Mesenchymal stem cell (in vitro differentiated cells and primary cell): Measurements from ENCODE around the gene KIF25.
"Not testable (repeated sequence)": the region's sequence is repeated elsewhere in the genome, so short reads cannot be mapped to it uniquely, and the experiment has no call there.

Experiments
- DNase-seq: peaks from one replicate; pipeline ENCODE4 v3.0.0-alpha.2; 2013
- H2AFZ ChIP-seq: one replicate; pipeline ENCODE4 v1.6.1; 2013; ENCODE audit warnings: low read depth, mild to moderate bottlenecking, control low read depth, inconsistent platforms, low read length, moderate library complexity
- H2AK5ac ChIP-seq: 2 replicates; pipeline ENCODE4 v1.6.1; 2013; ENCODE audit warnings: low read length, moderate library complexity, mild to moderate bottlenecking, inconsistent platforms; ENCODE audit not compliant: severe bottlenecking
- H2BK120ac ChIP-seq: one replicate; pipeline ENCODE4 v1.6.1; 2013; ENCODE audit warnings: low read depth, mild to moderate bottlenecking, inconsistent platforms, low read length, moderate library complexity
- H2BK12ac ChIP-seq, 2 experiments: one replicate each; pipeline ENCODE4 v1.6.1; 2013; ENCODE audit warnings: inconsistent platforms in 2 of 2, low read length in 2 of 2, mild to moderate bottlenecking in 2 of 2, moderate library complexity in 2 of 2, control low read depth in 1 of 2
- H2BK15ac ChIP-seq: one replicate; pipeline ENCODE4 v1.6.1; 2013; ENCODE audit warnings: mild to moderate bottlenecking, low read depth, inconsistent platforms; ENCODE audit not compliant: poor library complexity, severe bottlenecking
- H2BK5ac ChIP-seq: 2 replicates; pipeline ENCODE4 v1.6.1; 2013; ENCODE audit warnings: low read depth, mild to moderate bottlenecking, low read length, control low read depth, inconsistent platforms; ENCODE audit not compliant: poor library complexity, severe bottlenecking
- H3K14ac ChIP-seq, 2 experiments: one replicate each; pipeline ENCODE4 v1.6.1; 2013; ENCODE audit warnings: inconsistent platforms in 2 of 2, low read length in 2 of 2, control low read depth in 1 of 2, mild to moderate bottlenecking in 1 of 2, moderate library complexity in 1 of 2
- H3K18ac ChIP-seq, 2 experiments: one replicate each; pipeline ENCODE4 v1.6.1; 2013; ENCODE audit warnings: inconsistent platforms in 2 of 2, low read length in 2 of 2, control low read depth in 1 of 2, low read depth in 1 of 2, mild to moderate bottlenecking in 1 of 2
- H3K23ac ChIP-seq, 2 experiments: one replicate each; pipeline ENCODE4 v1.6.1; 2013; ENCODE audit warnings: inconsistent platforms in 2 of 2, low read length in 2 of 2, mild to moderate bottlenecking in 2 of 2, moderate library complexity in 2 of 2, control low read depth in 1 of 2
- H3K27ac ChIP-seq: 2 replicates; pipeline ENCODE4 v1.5.1; 2013; ENCODE audit warnings: mild to moderate bottlenecking, moderate library complexity, low read length, control low read depth, inconsistent platforms; ENCODE audit not compliant: poor library complexity, severe bottlenecking
- H3K27me3 ChIP-seq, 2 experiments: 2 replicates each; pipeline versions ENCODE4 v1.6.1 to v1.7.0; 2013; ENCODE audit warnings: low read length in 2 of 2, mild to moderate bottlenecking in 2 of 2, moderate library complexity in 2 of 2, control low read depth in 1 of 2, inconsistent platforms in 1 of 2; ENCODE audit not compliant: control insufficient read depth in 1 of 2, insufficient read depth in 1 of 2
- H3K36me3 ChIP-seq, 2 experiments: 2 replicates each; pipeline versions ENCODE4 v1.6.1 to v1.7.0; 2013; ENCODE audit warnings: low read length in 2 of 2, control low read depth in 1 of 2, inconsistent platforms in 1 of 2, low read depth in 1 of 2, mild to moderate bottlenecking in 1 of 2; ENCODE audit not compliant: insufficient read depth in 2 of 2, control insufficient read depth in 1 of 2
- H3K4ac ChIP-seq, 2 experiments: one replicate each; pipeline ENCODE4 v1.6.1; 2013; ENCODE audit warnings: inconsistent platforms in 2 of 2, low read length in 2 of 2, mild to moderate bottlenecking in 2 of 2, moderate library complexity in 2 of 2, control low read depth in 1 of 2, low read depth in 1 of 2
- H3K4me1 ChIP-seq: 2 replicates; pipeline ENCODE4 v1.6.1; 2013; ENCODE audit warnings: low read depth, low read length, control low read depth; ENCODE audit not compliant: control insufficient read depth, insufficient read depth
- H3K4me2 ChIP-seq: 2 replicates; pipeline ENCODE4 v1.6.1; 2013; ENCODE audit warnings: low read length, mild to moderate bottlenecking, inconsistent platforms; ENCODE audit not compliant: poor library complexity, severe bottlenecking
- H3K4me3 ChIP-seq, 2 experiments: 2 replicates each; pipeline versions ENCODE4 v1.5.1 to v1.7.0; 2013; ENCODE audit warnings: low read length in 2 of 2, mild to moderate bottlenecking in 2 of 2, control low read depth in 1 of 2, low read depth in 1 of 2; ENCODE audit not compliant: insufficient read depth in 1 of 2
- H3K79me1 ChIP-seq: replicated peaks from 2 replicates; pipeline ENCODE4 v1.6.1; 2013; ENCODE audit warnings: mild to moderate bottlenecking, control low read depth, low read length, inconsistent platforms; ENCODE audit not compliant: poor library complexity, severe bottlenecking
- H3K9ac ChIP-seq: 2 replicates; pipeline ENCODE4 v1.7.0; 2013; ENCODE audit warnings: mild to moderate bottlenecking, low read length, moderate library complexity
- H3K9me3 ChIP-seq: 2 replicates; pipeline ENCODE4 v1.7.0; 2013; ENCODE audit warnings: mild to moderate bottlenecking, low read length; ENCODE audit not compliant: control insufficient read depth
- H4K8ac ChIP-seq: one replicate; pipeline ENCODE4 v1.6.1; 2013; ENCODE audit warnings: inconsistent platforms, mild to moderate bottlenecking, low read length, moderate library complexity
- H4K91ac ChIP-seq: one replicate; pipeline ENCODE4 v1.6.1; 2013; ENCODE audit warnings: mild to moderate bottlenecking, low read length, inconsistent platforms
- WGBS: methylation state at CpG from one replicate; pipeline ENCODE4 v1.1.7; 2013; ENCODE audit warnings: mixed read lengths; 5-methylcytosine and 5-hydroxymethylcytosine counted together

Gene KIF25

DNA sequence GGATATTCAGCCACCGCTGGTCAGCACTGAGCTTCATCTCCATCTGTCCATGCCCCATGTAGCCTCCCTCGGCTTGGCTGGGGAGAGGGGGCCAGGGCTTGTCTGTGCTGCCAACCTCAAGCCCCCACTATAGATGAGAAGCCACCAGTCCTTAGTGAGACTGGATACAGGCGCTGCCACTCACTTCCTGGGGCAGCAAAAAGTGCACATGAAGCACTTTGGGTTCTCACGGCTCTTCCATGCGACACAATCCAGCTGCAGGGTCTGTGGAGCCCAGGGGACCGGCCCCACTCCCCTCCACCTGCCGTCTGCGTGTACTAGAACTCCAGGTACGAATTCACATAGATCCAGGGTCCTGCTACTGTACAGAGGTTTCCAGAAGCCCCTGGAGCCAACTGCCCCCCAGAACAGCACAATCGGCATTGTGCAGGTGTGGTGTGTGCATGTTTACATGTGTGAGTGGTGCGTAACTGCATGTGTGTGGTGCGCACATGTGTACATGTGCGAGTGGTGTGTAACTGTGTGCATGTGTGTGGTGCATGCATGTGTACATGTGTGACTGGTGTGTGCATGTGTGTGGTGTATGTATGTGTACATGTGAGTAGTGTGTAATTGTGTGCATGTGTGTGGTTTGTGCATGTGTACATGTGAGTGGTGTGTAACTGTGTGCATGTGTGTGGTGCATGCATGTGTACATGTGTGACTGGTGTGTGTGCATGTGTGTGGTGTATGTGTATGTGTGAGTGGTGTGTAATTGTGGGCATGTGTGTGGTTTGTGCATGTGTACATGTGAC, 76.7 kb downstream of the KIF25 start:
- no peak overlapping the region for H2BK15ac ChIP-seq
- H2BK12ac ChIP-seq = no peak overlapping the region
- H3K4me2 ChIP-seq = no peak overlapping the region
- no peaks in the 10 kb centered on the region for H3K9me3 ChIP-seq
- peak overlapping the region; percentile 15 for H4K91ac ChIP-seq
- no peak overlapping the region for H2AFZ ChIP-seq
- no peaks in the 10 kb centered on the region for H3K79me1 ChIP-seq
- no peak overlapping the region for H2BK120ac ChIP-seq
- DNase-seq = no peak
- no peak overlapping the region for H2AK5ac ChIP-seq
- H3K14ac ChIP-seq = peak overlapping the region in 1 of 2 experiments; percentile 76
- H3K27ac ChIP-seq = no peak overlapping the region
- H4K8ac ChIP-seq = no peak overlapping the region
- peaks cover 34 to 36% of the 10 kb centered on the region in 2 experiments for H3K27me3 ChIP-seq
- H3K36me3 ChIP-seq = no peaks in the 10 kb centered on the region
- H3K4me3 ChIP-seq = no peak overlapping the region
- H3K18ac ChIP-seq = no peak overlapping the region
- H3K23ac ChIP-seq = no peak overlapping the region
- no peak overlapping the region for H3K4ac ChIP-seq
- peaks cover 7% of the 10 kb centered on the region for H3K4me1 ChIP-seq
- 81% methylated on average over 13 of the region's 13 CpGs for WGBS
- no peak overlapping the region for H2BK5ac ChIP-seq
- H3K9ac ChIP-seq = no peak overlapping the region

GRCh38 chr6:168075216-168075615, 77.7 kb downstream of the KIF25 start:
- H2BK120ac ChIP-seq = no peak overlapping the region
- no peak overlapping the region for H3K4me2 ChIP-seq
- no peak overlapping the region for H2AFZ ChIP-seq
- H3K14ac ChIP-seq = no peak overlapping the region
- H3K79me1 ChIP-seq = no peaks in the 10 kb centered on the region
- no peak for DNase-seq
- H2AK5ac ChIP-seq = no peak overlapping the region
- H3K23ac ChIP-seq = no peak overlapping the region
- no peak overlapping the region for H3K9ac ChIP-seq
- no peak overlapping the region for H2BK15ac ChIP-seq
- H3K9me3 ChIP-seq = no peaks in the 10 kb centered on the region
- no peak overlapping the region for H3K18ac ChIP-seq
- no peak overlapping the region for H3K4me3 ChIP-seq
- H2BK12ac ChIP-seq = no peak overlapping the region
- H3K27ac ChIP-seq = no peak overlapping the region
- no peak overlapping the region for H2BK5ac ChIP-seq
- peaks cover 29 to 36% of the 10 kb centered on the region in 2 experiments for H3K27me3 ChIP-seq
- no peak overlapping the region for H3K4ac ChIP-seq
- no peak overlapping the region for H4K91ac ChIP-seq
- 95% methylated on average over 9 of the region's 13 CpGs for WGBS
- peaks cover 8% of the 10 kb centered on the region for H3K4me1 ChIP-seq
- no peaks in the 10 kb centered on the region for H3K36me3 ChIP-seq
- no peak overlapping the region for H4K8ac ChIP-seq

DNA sequence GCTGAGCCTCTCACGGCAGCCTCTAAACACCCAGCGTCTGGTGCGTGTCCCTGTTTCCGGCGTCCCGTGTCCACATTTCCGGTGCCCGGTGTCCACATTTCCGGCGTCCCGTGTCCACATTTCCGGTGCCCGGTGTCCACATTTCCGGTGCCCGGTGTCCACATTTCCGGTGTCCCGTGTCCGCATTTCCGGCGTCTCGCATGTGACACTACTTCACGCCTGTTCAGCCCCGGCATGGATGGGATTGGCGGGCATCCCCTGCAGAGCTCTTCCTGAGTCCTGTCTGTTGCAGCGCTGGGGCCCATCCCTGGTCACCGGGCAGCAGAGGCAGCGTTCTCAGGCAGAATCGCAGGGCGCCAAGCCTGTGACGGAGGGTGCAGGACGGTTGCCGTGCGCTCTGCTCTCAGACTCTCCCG, 78.3 kb downstream of the KIF25 start:
- Histone ChIP-seq H4K91ac (no peak overlapping the region), H4K8ac (no peak overlapping the region), H2AK5ac (no peak overlapping the region), H3K27ac (no peak overlapping the region), H3K4ac (no peak overlapping the region), H3K9me3 (no peaks in the 10 kb centered on the region), H3K4me3 (no peak overlapping the region), H3K79me1 (no peaks in the 10 kb centered on the region), H2BK12ac (no peak overlapping the region), H3K14ac (no peak overlapping the region), H3K23ac (no peak overlapping the region), H3K4me2 (no peak overlapping the region), H2AFZ (no peak overlapping the region), H3K4me1 (peaks cover 8% of the 10 kb centered on the region), H2BK120ac (no peak overlapping the region), H2BK15ac (no peak overlapping the region), H3K9ac (no peak overlapping the region), H3K36me3 (no peaks in the 10 kb centered on the region), H3K27me3 (peaks cover 25 to 31% of the 10 kb centered on the region in 2 experiments), H2BK5ac (no peak overlapping the region), H3K18ac (no peak overlapping the region)
- no peak for DNase-seq
- WGBS = 88% methylated on average over 31 of the region's 34 CpGs

GRCh38 chr6:168077401-168077800, 79.9 kb downstream of the KIF25 start:
- not testable (repeated sequence) for H2AK5ac ChIP-seq, H3K27ac ChIP-seq, H2BK120ac ChIP-seq, H3K79me1 ChIP-seq, H3K9me3 ChIP-seq, H2AFZ ChIP-seq, H3K4me3 ChIP-seq, H3K9ac ChIP-seq, H3K4me2 ChIP-seq, H2BK15ac ChIP-seq, H3K14ac ChIP-seq, DNase-seq, H3K18ac ChIP-seq, H3K4ac ChIP-seq, H2BK5ac ChIP-seq, H4K8ac ChIP-seq, H4K91ac ChIP-seq, H3K23ac ChIP-seq, H3K36me3 ChIP-seq, H2BK12ac ChIP-seq
- peaks cover 14% of the 10 kb centered on the region for H3K4me1 ChIP-seq
- WGBS = 95% methylated on average over 7 of the region's 7 CpGs
- peaks cover 25 to 32% of the 10 kb centered on the region in 2 experiments for H3K27me3 ChIP-seq
